ENCODE data around the gene CELA3A. TPM values are rescaled to one million over a fixed set of nuclear protein-coding genes. Genes with fewer than 3 reads are reported as not detected.
A peak's percentile ranks its signal among the peaks of the same experiment; 100 is the strongest.

Gene CELA3A
- total and polyA plus RNA-seq, 2 of the 13 experiments (the other 11 are each of a cell fraction or from before 2014, with no cell fraction given), result 0.09 TPM; not detected in 1

DNA sequence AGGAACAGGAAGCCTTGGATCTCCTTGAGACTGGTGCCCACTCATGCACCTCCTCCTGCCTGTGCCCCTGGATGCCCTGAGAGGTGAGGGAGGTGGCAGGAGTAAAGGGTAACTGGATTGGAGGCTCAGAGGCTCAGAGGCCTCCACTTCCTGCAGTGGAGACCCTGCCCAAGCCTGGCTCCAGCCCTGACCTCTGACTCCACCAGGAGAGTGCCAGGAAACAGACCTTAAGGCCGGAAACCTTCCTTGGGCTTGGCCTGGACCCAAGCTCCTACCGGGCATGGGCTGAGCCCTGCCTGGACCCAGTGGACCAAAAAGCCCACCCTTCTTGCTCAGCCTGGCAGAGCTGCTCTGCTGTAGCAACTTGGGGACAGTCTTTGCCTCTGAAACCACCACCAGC, 39.7 kb upstream of the CELA3A start:
- Histone ChIP-seq H3K9ac (ENCODE audit: insufficient read depth, low read depth, low read length) (no peak overlapping the region), H3K27me3 (ENCODE audit: control insufficient read depth in 1 of 2, insufficient read depth in 2 of 2, low read length in 2 of 2) (no peaks in the 10 kb centered on the region), H4K20me1 (ENCODE audit: insufficient read depth, low read length) (no peaks in the 10 kb centered on the region), H3K4me1 (ENCODE audit: insufficient read depth, low read length) (peaks cover 50% of the 10 kb centered on the region), H3K27ac (ENCODE audit: extremely low read length, insufficient read depth, low read length) (no peak overlapping the region), H3K36me3 (replicated peaks in 1 of 2; ENCODE audit: control insufficient read depth in 1 of 2, insufficient read depth in 2 of 2, low read length in 2 of 2) (no peaks in the 10 kb centered on the region), H3K4me2 (ENCODE audit: low read depth, low read length) (no peak overlapping the region), H2AFZ (ENCODE audit: low read length) (no peak overlapping the region), H3K4me3 (replicated peaks in 1 of 3; ENCODE audit: insufficient read depth in 1 of 3, low read depth in 2 of 3, low read length in 3 of 3) (no peak overlapping the region), H3K79me2 (ENCODE audit: insufficient read depth, low read length) (no peaks in the 10 kb centered on the region), H3K9me3 (ENCODE audit: low read length) (no peaks in the 10 kb centered on the region)
- no TSS peak for BruUV-seq (replicated peaks)
- DNase-seq (ENCODE audit: low spot score) (no peak), FAIRE-seq (no peak), ATAC-seq (no peak)
- intact Hi-C loops (cut with micrococcal nuclease; ENCODE audit: unreplicated experiment), result no loop called here
- TF ChIP-seq, protein P1, sequence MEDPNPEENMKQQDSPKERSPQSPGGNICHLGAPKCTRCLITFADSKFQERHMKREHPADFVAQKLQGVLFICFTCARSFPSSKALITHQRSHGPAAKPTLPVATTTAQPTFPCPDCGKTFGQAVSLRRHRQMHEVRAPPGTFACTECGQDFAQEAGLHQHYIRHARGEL (CRISPR knock-in tag; IDR thresholded peaks at IDR 0.05), result no peak
- no peak for TF ChIP-seq PCBP2 (optimal IDR thresholded peaks at IDR 0.05; ENCODE audit: low read depth, low read length, poor library complexity, severe bottlenecking)
- TF ChIP-seq, protein P2, sequence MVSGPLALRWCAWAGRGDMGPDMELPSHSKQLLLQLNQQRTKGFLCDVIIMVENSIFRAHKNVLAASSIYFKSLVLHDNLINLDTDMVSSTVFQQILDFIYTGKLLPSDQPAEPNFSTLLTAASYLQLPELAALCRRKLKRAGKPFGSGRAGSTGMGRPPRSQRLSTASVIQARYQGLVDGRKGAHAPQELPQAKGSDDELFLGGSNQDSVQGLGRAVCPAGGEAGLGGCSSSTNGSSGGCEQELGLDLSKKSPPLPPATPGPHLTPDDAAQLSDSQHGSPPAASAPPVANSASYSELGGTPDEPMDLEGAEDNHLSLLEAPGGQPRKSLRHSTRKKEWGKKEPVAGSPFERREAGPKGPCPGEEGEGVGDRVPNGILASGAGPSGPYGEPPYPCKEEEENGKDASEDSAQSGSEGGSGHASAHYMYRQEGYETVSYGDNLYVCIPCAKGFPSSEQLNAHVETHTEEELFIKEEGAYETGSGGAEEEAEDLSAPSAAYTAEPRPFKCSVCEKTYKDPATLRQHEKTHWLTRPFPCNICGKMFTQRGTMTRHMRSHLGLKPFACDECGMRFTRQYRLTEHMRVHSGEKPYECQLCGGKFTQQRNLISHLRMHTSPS (CRISPR knock-in tag; IDR thresholded peaks at IDR 0.05; ENCODE audit: low read depth), result peak; percentile 27; the same call in 1 of the 2 replicates
- TF ChIP-seq NR2F6 (IDR thresholded peaks at IDR 0.05), result no peak
- TF ChIP-seq NR2F6 (CRISPR knock-in tag; IDR thresholded peaks at IDR 0.05), result peak; percentile 20; the same call in 1 of the 2 replicates
- TF ChIP-seq ZNF687 (CRISPR knock-in tag; IDR thresholded peaks at IDR 0.05), result peak; percentile 17; the same call in 1 of the 2 replicates
- no peak for TF ChIP-seq ZNF674 (CRISPR knock-in tag; IDR thresholded peaks at IDR 0.05; ENCODE audit: low read depth)
- no peak for TF ChIP-seq ZNF598 (CRISPR knock-in tag; IDR thresholded peaks at IDR 0.05; ENCODE audit: borderline replicate concordance)
- no peak for TF ChIP-seq MTF1 (CRISPR knock-in tag; IDR thresholded peaks at IDR 0.05)
- TF ChIP-seq ZNF761 (CRISPR knock-in tag; conservative IDR thresholded peaks at IDR 0.05), result no peak
- no peak for TF ChIP-seq ZNF562 (CRISPR knock-in tag; IDR thresholded peaks at IDR 0.05; ENCODE audit: borderline replicate concordance)
- no peak for TF ChIP-seq ZNF552 (CRISPR knock-in tag; IDR thresholded peaks at IDR 0.05; ENCODE audit: borderline replicate concordance)
- TF ChIP-seq, protein P3, sequence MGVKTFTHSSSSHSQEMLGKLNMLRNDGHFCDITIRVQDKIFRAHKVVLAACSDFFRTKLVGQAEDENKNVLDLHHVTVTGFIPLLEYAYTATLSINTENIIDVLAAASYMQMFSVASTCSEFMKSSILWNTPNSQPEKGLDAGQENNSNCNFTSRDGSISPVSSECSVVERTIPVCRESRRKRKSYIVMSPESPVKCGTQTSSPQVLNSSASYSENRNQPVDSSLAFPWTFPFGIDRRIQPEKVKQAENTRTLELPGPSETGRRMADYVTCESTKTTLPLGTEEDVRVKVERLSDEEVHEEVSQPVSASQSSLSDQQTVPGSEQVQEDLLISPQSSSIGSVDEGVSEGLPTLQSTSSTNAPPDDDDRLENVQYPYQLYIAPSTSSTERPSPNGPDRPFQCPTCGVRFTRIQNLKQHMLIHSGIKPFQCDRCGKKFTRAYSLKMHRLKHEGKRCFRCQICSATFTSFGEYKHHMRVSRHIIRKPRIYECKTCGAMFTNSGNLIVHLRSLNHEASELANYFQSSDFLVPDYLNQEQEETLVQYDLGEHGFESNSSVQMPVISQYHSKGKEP (CRISPR knock-in tag; IDR thresholded peaks at IDR 0.05), result no peak
- TF ChIP-seq ZNF770 (CRISPR knock-in tag; IDR thresholded peaks at IDR 0.05), result peak; percentile 86
- in situ Hi-C loops (cut with HindIII; ENCODE audit: extremely low pct_ligation_motif_present, low pct_unique_long_range_greater_than_20kb), result loop anchor here (10.0 kb wide), 1 partner anchor 257 kb away; no protein-coding TSS in a partner anchor
- CTCF ChIA-PET (ENCODE audit: low intra/inter-chr PET ratio, low total read pairs), result no interaction called here
- WGBS (ENCODE audit: low lambda C conversion rate), result 0% methylated on average over 2 of the region's 2 CpGs
- POLR2A ChIA-PET, result interaction anchor here (1.4 kb wide), 1 partner anchor 10 kb away, joined by 6 read pairs; no protein-coding TSS in a partner anchor
